ENCODE measurements around the gene SIRT7.
"Not testable (repeated sequence)": the region's sequence is repeated elsewhere in the genome, so short reads cannot be mapped to it uniquely, and the experiment has no call there.

The SIRT7 gene

DNA sequence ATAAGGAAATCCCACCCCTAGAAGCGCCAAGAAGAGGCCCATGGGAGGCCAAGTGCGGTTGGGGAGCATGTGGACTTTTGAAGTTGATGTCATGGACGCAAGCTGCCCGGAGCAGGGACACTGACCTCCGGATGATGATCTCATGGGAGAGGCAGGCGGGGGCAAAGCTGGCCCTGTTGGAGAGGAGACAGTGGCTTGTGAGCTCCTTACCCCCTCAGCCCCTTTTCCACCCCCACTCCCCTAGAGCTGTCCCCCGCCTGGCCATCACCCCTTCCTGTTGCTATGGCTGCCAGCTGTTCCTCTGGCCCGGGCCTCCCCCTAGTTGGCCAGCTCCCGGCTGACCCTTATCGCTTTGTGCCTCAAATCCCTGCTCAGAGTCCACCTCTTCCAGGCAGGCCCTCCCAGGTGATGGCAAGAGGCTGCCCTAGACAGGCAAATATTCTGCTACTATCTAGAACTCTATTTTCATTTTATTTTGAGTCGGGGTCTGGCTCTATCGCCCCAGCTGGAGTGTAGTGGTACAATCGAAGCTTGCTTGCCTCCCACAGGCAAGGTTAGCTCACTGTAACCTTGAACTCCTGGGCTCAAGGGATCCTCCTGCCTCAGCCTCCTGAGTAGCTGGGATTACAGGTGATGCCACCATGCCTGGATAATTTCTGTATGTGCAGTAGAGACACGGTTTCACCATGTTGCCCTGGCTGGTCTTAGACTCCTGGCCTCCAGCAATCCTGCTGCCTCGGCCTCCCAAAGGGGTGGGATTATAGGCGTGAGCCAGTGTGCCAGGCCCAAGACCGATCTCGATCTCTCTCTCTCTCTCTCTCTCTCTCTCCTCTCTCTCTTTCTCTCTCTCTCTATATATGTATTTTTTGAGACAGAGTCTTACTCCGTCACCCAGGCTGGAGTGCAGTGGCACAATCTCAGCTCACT is 36.4 kb upstream of the SIRT7 start:
- no peak for DNase-seq

DNA sequence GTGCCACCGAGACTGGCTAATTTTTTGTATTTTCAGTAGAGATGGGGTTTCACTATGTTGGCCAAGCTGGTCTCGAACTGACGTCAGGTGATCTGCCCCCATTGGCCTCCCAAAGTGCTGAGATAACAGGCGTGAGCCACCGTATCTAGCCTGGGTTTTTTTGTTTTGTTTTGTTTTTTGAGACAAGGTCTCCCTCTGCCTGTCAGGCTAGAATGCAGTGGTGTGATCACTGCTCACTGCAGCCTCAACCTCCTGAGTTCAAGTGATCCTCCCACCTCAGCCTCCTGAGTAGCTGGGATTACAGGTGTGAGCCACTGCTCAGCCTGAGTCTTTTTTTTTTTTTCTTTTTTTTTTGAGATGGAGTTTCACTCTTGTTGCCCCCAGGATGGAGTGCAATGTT is 35.5 kb upstream of the SIRT7 start:
- DNase-seq = not testable (repeated sequence)

DNA sequence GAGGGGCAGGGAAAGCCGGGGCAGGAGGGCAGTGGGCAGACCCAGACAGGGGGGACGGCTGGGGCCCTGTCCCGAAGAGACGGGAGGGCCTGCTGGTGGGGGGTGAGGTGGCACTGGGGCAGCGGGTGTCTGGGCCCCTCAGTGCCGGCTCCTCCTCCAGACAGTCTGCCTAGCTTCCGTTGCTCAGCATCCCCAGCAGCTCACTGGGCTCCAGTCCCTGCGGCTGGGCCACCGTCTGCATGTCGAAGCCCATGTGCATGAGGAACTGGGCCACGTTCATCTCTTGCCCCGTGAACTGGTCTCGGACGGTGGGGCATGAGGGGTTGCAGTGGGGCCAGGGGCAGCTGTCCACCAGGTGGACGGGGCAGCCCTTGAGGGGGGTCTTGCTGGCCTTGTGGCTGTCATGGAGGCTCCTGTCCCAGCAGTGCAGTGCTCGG is 34.8 kb upstream of the SIRT7 start:
- DNase-seq = no peak

DNA sequence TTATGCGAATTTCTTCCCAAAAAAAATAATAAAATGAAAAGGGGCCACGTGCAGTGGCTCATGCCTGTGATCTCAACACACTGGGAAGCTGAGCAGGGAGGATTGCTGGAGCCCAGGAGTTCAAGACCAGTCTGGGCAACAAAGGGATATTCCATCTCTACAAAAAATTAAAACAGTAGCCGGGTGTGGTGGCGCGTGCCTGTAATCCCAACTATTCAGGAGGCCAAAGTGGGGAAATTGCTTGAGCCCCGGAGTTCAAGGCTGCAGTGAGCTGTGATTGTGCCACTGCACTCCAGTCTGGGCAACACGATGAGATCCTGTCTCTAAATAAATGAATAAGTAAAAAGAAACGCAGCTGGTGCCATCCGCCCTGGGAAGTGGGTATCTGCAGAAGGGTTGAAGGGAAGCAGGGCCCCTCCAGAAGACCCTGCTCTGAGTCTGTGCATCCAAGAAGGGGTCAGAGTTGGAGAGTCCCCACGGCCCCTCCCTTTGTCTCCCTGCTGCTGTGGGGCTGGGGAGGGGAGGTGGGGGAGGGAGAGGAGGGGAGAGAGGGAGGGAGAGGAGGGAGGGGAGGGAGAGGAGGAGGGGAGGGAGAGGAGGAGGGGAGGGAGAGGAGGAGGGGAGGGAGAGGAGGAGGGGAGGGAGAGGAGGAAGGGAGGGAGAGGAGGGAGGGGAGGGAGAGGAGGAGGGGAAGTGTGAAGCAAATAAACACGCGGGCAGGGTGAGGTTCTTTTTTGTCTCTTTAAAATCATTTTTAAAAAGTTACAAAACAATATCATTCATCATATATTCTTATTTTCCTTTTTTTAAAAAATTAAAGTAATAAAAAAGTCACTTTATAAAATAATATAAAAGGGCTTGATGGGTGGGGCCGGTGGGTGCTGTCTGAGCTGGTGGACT is 34.1 kb upstream of the SIRT7 start:
- no peak for DNase-seq

DNA sequence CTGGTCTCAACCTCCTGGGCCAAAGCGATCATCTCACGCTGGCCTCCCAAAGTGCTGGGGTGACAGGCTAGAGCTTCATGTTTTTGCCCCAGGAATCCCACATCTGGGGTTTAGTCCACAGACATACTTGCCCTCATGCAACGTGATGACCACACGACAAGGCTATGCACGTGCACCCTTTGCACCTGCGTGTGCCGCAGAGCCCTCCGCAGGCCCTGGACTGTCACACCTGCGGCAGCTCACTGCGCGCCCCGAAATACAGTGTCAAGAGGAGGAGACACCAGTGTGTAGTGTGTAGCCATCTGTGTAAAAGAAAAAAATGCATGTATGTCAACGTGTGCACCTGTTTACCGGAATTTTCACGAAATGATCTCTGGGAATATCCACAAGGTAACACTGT is 32.5 kb upstream of the SIRT7 start:
- no peak for DNase-seq

DNA sequence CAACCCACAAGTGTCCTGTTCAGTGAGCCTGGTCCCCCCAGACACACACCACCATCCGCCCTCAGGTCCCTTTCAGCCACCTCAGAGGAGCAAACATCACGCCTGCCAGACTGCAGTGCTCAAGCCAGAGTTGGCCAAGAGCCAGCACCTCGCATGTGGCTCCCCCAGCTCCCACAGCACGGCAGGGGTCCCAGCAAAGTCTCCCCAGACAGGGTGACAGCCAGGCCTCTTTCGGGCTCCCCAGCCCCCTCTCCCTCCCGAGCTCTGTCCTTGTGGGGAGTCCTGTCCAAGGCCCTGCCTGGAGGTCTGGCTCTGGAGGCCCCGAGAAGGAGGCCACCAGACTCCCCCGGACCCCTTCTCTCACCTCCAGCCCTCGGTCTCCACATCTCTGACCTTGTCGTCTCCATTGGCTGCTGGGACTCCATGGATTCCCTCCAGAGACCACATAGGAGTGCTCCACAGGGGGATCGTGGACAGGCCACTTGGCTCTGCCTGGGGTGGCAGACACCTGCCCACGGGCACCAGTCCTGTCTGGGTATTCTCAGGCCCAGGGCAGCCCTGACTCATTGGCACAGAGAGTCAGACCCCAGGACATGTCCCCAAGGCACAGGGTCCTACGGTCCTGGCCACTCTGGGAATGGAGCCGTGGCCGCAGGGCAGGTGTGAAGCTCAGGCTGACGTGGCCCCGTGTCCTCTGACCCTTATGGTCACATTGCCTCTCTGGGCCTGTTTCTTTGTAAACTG is 30.8 kb upstream of the SIRT7 start:
- DNase-seq = no peak

DNA sequence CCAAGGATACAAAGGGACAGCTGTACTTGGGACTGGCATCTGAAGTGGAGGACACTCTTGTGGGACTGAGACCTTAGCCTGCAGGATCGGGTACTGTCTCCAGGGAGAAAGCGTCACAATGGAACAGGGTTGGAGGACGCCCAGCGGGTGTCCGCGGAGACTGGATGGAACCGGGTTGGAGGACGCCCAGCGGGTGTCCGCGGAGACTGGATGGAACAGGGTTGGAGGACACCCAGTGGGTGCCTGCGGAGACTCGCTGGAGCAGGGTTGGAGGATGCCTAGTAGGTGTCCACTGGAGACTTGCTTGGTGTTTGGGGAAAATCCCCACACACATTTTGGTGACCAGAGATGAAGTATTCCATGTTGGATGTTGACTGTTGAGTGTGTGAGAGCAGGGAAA is 29.2 kb upstream of the SIRT7 start, which contains the start of gene MYADML2:
TSS of gene MYADML2 (minus strand) at position 45 of the 400 bp plus-strand sequence. CDS start 5,492 bp downstream, outside the sequence.
- DNase-seq = no peak

DNA sequence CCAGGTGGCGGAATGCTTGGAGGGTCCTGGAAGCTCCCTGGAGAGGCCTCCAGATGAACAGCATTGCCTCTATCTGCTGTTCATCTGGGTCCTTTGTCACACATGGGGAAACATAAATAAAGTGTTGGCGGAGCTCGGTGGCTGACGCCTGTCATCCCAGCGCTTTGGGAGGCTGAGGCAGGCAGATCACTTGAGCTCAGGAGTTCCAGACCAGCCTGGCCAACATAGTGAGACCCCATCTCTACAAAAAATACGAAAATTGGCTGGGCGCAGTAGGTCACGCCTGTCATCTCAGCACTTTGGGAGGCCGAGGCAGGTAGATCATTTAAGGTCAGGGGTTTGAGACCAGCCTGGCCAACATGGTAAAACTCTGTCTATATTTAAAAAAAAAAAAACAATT is 26.9 kb upstream of the SIRT7 start:
- DNase-seq = no peak

DNA sequence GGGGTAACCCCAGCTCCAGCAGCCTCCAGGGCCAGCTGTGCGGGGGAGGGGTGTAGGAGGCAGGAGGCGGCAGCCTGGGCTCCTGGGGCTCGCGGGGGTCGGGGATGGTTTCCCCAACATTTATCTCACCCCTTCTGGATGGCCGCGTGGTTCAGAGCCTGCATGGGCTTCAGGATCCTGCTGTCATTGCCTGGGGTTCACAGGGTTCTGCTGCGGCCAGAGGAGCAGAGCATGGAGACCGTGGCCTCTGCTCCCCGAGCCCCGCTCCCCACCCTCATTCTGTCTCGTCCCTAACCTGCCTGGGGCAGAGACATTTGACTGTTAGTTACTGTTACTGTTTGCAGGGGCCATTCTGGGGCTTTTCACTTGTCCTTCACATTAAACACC is 24.2 kb upstream of the SIRT7 start:
- no peak for DNase-seq

DNA sequence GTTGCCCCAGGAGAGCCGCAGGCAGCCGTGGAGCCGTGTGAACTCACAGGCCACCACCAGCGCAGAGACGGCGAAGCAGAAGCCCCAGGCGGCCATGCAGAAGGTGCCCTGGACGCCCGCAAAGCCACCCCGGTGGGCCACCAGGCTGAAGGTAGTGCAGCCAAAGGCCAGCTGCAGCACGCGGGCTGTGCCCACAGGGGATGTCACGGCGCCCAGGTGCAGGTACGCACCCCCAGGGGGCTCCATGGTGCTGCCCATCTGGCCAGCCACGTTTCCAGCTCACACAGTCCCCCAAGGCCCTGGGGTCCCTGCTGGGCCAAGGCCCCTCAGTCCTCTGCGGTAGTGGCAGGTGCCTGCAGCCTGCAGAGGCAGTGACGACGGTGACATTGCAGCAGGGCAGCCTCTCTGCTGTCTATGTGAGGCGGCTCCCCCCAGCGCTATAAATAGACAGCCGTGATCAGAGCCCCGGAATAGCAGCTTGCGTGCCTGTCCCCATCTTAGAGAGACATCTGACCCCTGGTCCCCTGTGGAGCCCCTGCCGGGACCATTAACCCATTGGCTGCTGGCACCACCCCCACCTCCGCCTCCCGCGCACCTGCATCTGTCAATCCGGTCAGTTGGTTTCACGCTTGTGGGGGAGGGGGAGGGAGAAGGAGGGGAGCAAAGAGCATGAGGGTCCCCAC is 23.6 kb upstream of the SIRT7 start:
- no peak for DNase-seq

DNA sequence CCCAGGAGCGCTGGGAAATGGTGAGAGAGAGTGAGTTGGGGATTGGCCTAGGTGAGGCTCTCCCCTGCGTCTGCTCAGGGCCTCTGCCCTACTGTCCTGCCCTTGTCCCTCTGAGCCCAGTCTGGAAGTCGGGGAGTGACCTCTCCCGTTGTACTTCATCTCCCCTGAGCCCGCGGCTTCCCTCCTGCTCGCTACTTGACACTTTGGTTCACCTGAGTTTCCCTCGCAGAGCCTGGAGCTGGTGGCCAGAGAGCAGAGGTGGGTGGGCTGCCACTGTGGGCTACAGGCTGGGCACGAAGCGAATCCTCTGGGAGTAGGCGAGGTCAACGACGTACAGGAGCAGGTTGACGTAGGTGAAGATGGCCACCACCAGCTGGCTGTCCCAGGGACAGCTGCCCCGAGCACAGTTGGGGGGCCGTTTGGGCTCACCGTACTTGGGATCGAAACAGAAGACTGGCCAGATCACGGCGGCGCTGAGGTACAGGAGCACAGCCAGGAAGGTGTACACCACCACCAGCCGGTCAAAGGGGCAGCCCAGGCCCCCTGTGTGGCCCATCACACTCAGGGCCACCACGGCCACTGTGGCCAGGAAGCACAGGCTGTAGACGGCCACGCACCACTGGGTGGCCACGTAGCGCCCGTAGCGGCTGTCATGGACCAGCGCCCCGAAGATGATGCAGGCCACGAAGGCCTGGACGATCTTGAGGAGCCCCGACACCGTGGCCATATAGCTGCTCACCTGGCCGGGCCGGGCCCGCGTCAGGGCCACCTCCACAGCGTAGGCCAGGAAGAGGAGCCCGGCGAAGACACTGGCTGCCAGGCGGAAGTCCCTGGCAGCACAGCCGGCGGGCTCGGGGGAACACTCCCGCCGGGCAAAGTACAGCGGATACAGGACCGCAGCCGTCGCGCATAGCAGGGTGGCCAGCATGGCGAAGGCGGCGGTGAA is 22.8 kb upstream of the SIRT7 start:
- no peak for DNase-seq

DNA sequence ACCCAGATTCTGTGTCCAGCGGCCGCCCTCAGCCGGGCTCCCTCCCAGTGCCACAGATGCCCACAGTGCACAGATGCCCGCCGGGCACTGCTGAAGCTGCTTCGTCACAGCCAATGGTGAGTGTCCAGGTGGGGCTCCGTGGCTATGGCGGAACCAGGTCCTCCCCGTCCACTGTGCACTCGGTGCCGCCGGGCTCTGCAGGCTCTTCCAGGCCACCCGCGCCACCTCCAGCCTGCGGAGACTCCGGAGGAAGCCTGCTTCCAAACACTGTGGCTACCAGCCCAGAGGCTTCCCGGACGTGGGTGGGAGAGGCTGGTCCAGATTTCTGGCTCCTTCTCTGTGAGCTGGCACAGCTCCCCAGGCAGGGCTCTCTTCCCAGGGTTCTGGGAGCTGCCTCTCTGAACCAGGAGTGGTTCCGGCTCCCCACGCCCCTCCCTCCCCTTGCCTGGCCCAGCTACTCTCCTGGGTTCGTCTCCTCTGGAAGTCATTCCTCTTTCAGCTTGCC is 22.0 kb upstream of the SIRT7 start:
- no peak for DNase-seq

DNA sequence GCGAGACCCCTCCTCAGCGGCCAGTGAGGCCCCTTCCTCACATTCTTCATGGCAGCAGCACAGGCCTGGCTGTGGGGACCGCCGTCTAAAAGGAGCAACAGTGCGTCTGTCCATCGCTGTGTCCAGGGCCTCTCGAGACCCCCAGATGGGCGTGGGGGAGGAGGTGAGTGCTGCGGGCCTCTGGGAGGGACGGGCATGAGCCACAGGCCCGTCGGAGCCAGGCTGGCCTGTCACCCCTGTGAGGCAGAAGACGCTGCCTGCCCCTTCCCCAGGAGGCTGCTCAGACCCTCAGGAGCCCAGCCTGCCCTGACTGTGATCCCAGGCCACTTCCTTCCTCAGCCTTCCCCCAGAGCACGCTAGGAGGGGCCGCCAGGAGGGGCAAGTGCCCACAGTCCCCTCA is 21.2 kb upstream of the SIRT7 start:
- DNase-seq = no peak

DNA sequence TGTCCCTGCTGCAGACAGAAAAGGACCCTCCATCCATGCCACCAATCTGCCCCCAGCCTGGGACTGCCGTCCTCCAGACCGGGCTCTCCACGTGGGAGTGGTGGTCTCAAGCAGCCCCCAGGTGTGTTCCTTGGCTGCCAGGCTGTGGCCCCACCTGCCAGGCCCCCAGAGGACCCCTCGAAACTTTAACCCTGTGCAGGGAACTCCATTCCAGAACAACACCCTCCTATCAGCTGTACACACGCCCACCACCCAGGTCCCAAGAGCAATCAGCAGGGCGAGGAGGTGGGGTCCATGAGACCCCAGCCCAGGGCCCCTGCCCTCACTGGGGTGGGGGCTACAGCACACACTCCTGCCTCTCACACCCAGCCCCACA is 17.7 kb upstream of the SIRT7 start:
- no peak for DNase-seq

DNA sequence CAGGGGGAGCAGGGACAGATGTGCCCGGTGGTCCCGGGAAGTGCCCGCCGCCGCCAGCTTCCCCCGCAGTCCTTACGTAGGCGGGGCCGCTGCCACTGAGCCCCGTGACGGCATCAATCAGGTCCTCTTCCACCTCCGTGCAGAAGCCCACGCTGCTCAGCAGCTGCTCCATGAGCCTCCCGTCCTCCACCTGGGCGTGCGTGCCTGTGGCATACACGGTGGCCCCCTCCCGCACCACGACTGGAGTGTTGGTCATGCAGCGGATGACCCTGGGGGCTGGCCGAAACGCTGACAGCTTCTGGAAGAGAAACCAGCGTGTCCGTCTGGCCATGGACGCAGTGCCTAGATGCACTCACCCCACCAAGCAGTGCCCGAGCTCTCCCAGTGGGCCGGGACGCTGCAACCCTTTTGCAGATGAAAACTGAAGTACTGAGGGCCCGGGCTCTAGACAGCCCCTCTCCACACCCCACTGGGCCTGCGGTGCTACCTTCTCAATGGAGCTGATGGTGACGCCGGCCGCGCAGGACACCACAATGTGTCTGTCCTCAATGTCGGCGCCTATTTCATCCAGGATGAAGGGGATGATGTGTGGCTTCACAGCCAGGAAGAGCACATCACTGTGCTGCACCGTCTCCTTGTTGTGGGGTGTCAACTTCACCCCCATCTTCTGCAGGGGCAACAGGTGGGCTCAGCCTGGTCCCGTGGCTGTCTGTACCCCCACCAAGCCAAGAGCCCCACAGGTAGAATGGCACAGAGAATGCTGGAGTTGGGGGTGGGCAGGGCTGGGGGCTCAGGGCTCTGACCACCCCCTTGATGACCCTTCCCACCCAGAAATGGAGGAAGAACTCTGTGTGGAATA is 17.1 kb upstream of the SIRT7 start:
- no peak for DNase-seq

DNA sequence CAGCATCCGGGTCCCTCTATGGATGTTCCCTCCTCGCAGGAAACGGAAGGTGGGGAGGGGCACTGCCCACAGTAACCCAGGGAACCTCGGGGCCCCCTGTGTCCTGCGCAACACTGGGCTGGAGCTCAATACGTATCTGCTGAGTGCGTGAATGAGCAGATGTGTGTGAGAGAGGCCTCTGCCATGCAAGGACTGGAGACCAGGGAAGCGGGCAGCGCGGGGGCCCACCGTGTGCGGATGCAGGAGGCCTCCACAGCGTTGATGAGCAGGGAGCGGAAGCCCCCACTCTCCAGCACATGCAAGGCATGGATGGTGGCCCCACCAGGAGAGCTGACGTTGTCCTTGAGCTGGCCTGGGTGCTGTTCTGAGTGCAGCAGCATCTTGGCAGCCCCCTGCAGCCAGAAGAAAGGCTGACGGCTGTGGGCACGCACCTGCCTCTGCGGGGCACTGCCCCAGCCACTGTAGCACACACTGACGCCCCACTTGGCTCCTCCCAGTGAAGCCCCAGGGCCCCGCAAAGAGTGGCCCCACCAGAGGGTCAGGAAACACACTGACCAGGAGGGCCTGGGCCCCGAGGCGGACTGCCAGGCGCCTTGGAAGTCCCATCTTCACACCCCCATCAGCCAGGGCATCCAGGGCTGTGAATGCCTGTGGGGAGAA is 16.3 kb upstream of the SIRT7 start:
- DNase-seq = no peak

DNA sequence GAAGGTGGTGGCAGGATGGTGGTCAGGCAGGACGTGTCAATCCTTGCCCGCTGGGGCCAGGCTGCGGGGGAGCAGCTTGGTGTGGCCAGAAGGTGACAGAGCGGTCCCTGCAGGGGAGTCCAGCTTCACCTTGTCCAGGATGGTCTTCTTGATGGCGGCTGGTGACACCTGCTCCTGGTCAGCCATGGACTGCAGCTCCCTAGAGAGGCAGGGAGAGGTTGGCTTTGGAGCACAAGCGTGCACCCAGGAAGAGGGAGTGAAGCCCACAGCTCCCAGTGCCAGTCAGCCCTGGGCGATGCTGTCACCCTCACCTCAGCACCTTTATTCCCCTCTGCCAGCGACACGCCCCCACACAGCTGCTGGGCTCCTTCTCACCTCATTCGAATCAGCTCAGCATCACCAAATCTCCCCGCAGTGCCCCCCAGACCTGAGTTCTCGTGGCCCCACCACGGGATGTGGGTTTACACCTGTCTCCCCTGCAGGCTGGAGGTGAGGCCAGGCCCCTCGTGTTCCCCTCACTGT is 15.3 kb upstream of the SIRT7 start:
- no peak for DNase-seq

DNA sequence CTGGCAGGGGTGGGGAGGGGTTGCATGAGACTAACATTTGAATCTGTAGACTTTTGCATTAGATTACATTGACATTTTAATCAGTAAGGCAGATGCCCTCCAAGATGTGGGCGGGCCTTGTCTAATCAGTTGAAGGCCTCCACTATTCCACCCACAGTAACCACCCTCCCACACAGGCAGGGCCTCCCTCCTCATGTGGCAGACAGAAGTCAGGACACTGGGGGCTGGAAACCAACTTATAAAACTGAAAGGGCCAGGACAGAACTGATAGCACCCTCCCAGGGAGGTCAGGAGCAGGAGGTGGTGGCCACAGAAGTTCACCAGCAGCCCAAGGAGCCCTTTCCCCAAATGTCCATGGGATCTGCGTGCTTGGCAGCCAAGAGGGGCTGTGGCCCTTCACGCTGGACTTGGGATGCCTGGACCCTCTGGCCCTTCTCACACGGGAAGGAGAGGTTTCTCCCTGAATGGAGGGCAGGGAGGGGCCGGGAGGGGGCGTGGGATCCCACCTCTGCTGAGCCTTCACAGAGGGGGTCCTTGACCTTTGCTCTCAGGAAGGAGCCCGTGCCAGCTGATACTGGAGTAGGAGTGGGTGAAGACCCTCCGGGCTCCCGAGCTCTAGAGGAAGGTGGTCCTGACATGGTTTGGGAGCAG is 14.5 kb upstream of the SIRT7 start:
- DNase-seq = no peak
